GM19468 (cell line): ENCODE data around the gene TAGAP.

ENCODE experiments used
- ATAC-seq: cut with Tn5 transposase; IDR thresholded peaks from one replicate; pipeline ENCODE4 v1.9.1; 2021; ENCODE audit warnings: mild to moderate bottlenecking, moderate library complexity, moderate number of reproducible peaks; ENCODE audit not compliant: unreplicated experiment; ENCODE audit errors: extremely low read depth

TAGAP gene

DNA sequence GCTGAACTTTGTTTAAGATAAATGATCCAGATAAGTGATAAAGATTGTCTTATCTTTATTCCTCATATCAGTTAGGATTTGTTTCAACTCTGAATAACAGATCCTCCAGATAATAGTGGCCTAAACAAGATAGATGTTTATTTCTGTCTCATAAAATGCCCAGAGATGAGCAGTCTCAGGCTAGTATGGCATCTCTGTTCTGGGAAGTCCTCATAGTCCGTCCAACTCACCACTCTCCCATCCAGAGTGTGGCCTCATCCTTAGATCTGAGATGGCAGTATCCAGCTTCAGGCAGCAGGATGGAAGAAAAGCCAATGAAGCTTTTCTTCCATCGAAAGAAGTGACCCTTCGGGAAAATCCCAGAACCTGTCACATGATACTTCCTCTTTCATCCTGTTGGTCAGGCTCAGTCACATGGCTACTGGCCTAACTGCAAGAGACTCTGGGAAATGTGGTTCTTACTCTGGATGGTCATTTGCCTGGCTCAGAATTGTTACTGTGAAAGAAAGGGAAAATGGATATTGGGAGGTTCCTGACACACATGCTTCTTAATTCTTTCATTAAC, 29.4 kb upstream of the TAGAP start:
- no peak for ATAC-seq

DNA sequence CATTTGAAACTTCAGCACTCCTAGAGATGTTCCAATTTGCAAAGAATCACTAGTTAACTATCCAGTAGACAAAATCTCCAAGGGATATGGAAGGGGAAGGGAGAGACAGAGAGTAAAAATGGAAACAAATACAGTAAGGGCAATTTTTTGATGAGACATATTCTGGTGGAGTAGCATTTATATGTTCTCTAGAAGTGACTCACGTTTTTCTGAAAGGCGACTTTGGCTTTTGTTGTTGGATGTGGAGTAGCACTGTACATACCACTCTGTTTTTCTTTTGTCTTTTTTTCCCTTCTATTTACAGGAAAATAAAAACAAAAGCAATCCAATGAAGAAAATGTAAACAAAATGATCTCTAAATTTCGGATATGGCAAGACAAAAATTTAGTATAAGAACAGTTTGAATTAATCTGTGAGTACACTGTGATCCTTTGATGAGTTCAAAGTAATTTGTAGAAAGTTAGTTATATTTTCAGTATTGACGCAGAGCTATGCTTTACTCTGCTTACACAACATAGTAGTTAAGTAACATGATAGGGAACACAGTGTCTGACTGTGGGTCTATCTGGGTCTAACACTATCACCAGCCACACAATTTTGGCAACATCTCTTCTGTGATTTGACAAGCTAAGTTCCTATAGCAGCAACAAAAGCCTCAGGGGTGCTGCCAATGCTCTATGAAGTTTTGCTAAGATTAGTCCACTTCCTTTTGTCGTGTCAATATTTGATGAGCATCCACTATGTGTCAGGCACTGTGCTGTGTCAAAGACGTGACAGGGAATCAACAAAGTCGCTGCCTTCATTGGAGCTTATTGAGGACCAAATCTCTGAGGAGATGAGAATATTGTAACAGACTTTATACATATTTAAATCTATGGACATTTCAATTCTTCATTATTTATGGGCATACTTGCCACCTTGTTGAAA, 27.3 kb upstream of the TAGAP start:
- ATAC-seq: no peak

DNA sequence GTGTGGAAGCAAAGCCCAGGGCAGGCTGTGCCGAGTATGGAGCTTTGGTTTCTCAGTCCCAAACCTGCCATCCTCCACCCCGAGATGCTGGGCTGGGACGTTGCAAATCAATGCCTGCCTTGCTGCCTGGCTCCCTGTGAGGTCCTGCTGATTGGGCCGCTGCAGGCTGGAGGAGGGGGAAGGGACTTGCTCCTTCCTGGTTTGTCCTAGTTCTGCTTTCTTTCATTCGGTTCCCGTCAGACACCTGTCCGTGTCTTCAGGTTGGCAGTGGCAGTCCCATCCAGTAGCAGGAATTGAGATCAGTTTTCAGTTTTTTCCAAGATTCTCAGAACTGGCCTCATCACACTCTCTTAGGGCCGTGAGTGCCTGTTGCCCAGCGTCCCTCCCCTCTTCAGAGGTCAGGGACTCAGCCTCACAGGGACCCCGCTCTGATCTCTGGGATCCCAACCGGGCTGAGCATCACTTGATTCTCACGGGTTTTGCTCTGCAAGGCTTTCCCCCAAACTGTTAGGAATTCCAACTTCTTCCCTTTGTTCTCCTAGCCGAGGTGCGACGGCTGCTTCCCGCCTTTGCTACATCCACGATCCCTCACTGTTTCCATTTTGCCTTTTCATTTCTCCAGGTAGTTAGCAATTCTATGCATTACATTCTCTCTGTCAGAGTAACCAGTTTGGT, 24.2 kb upstream of the TAGAP start:
- no peak for ATAC-seq

DNA sequence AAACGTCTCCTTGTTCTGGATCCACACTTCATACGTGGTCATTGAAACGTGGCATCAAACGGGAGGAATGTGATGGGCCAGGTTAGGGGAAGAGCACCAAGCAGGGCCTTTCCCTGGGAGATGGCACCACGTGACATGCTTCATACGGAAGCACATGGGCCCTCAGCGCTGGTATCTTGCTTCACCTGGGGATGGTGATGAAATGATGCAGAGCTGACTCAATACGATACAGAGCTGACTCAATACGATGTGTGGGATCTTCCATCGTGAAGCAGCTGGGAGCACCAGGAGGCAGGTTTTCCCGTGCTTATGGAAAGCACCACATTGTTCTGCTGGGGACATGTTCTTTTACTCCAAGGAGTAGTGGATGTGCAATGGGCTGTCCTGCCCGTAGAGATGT, 22.5 kb upstream of the TAGAP start:
- no peak for ATAC-seq

DNA sequence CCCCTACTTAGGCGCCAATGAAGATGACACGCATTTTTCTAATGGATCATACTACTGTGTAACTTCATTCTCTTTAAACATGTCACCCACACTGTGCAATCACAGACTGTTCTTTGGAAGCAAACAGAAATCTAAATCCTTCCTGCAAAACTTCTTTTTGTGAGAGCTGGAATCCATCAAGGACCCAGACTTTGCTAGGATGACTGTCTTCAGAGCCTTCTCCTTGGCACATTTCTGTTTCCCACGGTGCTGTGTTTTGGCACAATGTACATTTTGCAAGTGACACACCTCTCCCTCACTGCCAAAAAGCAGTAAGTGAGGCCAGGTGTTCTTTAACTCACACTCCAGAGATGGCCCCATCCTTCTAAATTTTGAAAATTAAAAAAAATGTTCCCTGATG, 21.7 kb upstream of the TAGAP start:
- no peak for ATAC-seq

DNA sequence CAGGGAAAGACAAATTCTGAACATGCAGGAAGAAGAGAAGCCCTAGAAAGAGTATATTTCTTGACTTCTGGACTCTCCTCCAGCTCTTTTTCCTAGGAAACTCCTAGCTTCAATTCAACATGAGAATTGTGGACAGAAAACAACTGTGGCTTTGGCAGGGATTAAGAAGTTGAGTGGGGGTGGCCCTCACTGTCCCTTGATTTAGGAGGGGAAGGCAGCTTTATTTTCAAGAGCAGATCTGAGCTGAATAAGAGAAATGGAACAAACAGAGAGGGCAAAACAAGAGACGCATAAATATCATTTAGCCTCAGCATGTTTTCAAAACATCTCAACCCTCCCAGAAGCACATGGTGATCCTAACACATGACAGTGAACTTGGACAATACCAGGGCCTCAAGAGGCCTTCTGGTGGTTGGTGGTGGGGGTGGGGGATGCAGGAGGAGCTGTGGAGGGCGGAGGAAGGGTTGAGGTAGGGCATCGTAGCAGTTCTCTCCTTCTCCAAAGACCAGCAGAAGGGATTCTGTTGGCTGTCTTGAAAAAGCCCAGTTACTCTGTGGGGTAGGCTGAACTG, 21.1 kb upstream of the TAGAP start:
- ATAC-seq: no peak

DNA sequence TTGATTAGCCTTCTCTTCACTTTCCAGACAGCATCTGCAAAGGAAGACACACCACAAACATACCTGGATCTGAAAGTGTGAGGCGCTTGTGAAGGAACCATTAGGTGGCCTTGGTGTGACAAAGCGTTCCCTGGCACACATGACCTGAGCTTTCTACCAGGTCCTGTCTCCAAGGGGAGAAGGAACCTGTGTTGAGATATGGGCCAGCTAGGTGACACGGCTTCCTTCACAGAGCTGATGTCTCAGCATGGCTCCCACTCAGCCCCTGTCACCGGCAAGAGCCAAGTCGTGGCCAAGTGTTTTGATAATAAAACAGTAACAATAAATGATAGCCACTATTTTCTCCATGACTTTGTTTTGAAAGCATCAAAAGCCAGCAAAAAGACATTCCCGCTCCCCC, 20.3 kb upstream of the TAGAP start:
- ATAC-seq: no peak

DNA sequence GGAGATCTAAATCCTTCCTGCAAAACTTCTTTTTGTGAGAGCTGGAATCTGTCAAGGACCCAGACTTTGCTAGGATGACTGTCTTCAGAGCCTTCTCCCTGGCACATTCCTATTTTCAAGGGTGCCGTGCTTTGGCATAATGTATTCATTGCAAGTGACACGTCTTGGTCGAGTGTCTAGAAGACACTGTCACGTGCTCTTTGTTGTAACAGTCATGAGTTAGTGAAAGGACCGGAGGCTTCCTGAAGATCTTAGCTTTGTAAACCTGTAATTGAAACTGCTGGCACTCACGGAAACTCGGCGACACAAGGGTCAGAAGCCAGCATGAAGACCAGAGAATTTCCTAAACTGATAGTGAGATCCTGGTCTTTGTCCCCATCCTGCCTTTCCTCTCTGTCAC, 19.7 kb upstream of the TAGAP start:
- ATAC-seq: no peak

DNA sequence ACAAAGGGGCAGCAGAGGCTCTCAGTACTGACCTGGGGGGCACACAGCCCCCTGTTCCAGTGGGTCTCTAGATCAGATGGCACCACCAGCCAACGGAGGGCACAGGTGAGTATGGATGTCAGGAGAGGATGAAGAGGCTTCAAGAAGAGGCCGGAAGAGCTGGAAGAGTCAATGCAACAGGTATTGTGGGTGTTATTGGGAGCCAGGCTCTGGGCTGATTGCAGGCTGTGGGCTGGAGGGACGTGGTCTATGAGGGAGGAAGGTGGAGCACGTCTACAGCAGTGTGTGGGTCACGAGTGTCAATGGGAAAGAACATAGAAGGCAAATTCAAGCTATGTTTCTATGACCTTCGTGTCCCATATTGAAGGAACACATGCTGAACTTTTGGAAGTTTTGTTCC, 18.8 kb upstream of the TAGAP start:
- ATAC-seq: no peak

DNA sequence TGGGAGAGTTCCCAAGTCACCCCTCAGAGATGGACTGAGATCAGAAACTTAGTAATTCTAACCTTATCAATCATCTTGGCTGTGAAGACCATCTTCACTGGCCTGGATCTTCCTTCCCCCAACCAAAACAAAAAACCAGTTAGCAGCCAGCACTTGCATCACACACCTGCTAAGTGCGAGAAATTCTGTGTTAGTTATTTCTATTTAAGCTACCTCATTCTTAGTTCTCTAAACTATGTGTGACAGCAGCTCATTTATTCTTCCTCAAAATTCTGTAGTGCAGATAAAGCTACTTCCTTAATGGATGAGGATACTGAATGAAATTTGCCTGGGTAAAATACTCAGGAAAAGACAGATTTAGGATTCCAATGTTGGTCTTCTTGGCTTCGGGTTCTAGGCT, 18.2 kb upstream of the TAGAP start:
- no peak for ATAC-seq

DNA sequence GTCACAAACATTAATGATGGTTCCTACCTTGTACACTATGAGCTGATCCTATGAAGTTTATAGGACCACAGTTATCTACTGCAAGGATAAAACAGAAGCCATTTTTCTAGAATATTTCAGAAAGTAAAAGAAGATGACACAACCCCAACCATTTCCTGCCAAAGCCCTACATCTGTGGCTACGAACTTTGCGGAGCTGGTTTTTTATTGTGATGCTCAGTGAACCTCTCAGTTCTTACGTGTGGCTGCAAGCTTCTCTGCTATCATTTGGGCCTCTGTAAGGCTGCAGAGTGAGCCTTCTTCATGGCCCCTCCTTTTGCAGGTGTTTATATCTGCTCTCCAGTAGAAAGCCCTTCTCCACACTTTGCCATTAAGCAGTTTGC, 17.8 kb upstream of the TAGAP start:
- ATAC-seq: no peak

DNA sequence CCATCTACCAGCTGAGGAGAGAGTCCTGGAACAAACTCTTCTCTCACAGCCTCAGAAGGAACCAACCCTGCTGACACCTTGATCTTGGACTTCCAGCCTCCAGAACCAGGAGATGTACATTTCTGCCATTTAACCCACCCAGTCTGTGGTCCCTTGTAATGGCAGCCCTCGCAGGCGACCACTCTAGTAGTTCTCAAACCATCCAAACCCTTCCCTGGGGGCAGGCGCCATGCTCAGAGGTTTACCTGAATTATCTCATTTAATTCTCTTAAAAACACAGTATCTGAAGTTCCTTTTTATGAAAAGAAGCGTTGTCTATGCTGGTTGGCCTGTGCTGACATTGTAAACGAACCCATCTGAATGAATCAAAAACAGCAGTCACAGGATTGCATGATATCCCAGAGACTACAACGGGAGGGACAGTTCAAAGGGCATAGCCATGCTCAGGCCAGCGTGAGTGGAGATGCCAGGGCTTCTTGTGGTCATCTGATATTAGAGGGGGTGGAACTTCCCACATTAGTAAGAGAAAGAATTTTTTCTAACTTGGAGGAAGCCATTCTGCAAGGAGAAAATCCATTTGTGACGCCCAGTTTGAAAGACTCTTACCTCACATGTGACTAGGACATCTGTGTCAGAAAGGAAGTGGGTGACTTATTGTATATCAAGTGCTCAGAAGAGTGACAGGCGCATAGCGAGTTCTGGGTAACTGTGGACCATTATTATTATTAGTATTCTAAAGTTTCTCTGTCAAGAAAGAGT, 17.2 kb upstream of the TAGAP start:
- ATAC-seq: no peak

DNA sequence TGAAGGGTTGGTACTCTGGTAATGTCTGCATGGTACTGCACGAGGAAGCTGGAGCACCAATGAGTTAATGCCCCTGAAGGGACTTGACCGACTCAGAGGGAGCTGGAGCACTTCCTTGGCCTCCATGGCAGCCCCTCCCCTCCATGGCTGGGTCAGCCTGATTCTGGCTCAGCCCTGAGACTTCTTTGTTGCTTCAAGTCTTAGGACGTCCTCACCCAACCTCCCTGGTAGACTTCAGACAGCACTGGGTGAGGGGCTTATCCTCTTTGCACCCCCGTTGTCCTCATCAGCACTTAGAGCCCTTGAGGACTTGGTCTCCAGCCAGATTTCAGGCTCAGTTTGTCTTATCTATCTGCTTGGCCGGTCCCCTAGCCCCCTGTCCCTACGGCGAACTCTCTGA, 16.4 kb upstream of the TAGAP start:
- no peak for ATAC-seq

DNA sequence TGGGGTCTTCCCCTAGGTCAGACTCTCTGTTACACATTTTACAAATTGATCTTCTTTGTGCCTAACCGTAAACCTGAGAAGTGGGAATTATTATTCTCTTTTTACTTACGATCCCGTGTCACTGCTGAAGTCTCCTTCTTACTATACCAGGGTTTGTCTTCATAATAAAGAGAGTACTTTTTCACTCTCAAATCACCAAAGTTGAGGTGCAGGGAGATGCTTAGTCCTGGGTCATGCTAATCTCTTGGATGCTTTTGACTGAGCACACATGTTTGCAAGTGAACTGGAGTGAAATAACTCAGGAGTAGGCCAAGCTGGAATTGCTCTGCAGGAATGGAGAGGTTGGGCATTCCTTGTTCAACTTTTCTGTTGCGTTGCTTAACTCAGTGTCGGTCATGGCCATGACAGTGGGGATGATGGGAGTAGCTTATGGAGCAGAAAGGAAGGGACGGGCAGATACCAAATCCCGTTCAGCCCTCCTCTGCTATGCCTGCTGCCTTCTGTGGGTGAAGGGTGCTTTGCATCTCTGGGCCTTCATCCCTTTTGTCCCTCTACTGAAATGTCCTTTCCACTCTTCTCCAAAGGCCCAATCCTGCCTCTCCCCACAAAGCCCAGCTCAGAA, 15.2 kb upstream of the TAGAP start:
- no peak for ATAC-seq

DNA sequence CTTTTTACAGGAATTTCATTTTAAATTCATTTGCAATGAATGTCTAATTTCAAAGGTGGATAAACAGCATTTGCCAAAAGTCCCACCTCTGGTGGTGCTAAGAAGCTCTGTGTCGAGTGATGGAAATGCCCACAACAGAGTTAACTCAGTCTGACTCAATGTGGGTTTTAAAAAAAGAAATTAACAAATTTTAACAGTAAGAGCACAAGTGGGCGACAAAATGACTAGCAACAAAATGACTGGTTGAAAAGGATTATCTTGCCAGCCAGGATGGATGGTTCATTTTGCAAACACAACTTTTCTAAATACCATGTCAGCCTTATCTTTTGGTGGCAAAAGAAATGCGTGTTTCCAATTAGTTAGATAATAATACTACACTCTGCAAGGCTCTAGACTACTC, 14.3 kb upstream of the TAGAP start:
- no peak for ATAC-seq

DNA sequence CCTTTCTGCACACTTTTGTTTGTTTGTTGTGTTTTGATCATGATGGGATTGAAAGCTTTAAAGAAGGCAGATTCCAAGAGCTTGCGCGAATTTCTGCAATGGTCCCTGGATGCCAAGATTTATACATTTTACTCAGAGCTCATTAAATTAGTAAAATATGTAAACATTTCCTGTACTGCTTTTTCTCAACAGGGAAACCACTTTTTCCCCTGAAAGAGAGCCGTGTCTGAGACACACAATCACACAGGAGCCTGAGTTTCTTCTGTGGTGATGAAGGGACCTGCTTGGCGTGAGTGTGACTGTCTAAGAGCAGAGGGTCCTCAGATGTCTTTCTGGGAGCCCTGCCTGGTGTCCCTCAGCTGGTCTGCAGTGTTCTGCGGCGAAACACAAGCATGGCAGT, 12.1 kb upstream of the TAGAP start:
- ATAC-seq: no peak

DNA sequence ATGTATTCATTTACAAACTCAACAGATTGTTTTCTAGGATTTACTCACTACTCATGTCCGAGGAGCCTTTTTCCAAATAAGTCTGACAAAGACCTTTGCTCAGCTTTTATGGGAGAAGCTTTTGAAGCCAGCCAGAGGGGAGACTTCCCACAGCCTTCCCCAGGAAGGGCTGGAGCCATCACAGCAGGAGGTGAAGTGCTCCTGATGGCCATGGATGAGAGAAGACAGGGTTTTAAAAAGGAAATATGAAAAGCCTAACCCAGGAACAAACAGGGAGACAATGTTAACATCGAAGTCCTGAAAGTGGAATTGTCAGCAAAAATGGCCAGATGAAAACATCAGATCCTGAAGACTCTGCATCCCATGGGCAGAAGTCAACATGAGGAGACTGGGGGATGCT, 11.6 kb upstream of the TAGAP start:
- ATAC-seq: no peak

DNA sequence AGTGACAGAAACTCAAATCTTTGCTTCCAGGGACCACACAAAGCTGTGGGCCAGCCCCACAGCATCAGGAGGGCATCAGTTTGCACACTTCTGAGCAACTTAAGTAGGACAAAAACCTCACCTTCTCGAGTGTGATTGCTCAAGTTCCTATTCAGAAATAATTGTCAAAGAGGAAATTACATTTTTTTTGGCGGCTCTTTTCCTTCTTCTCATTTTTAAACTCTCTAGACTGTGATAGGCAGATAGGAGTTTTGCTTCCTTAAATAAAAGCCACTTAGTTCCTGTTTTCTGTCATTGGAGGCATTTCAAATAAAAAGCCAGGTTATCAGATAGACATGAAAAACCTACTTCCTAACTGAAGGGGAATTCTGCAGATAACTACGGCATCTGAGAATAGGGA, 11.2 kb upstream of the TAGAP start:
- no peak for ATAC-seq

DNA sequence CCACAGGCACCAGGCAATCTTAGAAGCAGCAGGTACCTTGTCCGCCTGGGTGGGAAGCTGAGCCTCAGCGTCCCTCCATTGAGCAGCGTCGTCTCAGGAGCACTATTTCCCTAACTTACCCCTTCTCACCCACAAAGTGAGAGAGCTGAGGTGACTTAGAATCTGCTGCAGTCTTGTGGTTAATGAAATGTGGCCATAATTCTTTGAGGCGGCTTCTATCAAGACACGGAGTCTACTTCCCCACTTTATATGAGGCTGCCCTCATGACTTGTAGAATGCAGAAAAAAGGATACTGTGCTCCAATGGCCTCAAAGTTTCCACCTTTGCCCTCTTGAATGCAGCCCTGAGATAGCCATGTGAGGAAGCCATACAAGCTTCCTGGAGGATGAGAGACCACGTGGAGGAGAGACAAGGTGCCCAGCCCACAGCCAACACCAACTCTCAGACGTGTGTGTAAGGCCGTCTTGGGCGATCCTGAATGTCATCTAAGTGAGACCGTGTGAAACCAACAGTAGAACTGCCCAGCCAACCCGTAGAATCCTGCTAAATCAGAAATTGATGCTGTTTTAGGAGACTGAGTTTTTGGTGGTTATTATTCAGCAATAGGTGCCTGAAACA, 9.1 kb upstream of the TAGAP start:
- ATAC-seq: no peak

DNA sequence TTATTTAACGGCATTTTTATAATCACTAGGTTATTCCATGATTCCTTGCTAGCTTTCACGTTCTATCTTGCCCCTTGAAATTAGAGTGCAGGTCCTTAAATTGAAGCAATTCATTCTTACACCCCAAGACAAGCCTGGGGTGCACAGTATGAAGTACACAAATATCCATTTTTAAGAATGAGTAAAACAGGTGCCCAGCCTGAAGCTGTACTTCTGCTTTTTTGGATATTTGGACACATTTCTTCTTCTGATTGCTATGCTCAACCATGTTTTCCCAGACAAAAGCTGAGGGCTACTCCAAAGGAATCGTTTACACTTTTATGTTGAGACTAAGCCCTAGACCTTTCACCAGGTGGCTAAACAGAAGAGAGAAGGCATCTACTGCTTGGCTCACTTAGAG, 7.9 kb upstream of the TAGAP start:
- no peak for ATAC-seq
